ENCODE measurements around the gene COLQ.

The COLQ gene

GRCh38 chr3:15520804-15521572 is 518 bp downstream of the COLQ start:
- FAIRE-seq (no peak), DNase-seq (ENCODE audit: low spot score) (no peak)

- DNase-seq (ENCODE audit: low spot score) (no peak), FAIRE-seq (no peak)
Measured at GRCh38 chr3:15520185-15520584, 1.3 kb downstream of the COLQ start.

- DNase-seq (ENCODE audit: low spot score) (no peak), FAIRE-seq (no peak)
Measured at GRCh38 chr3:15519096-15519495, 2.4 kb downstream of the COLQ start.

GRCh38 chr3:15514663-15515340 is 6.7 kb downstream of the COLQ start:
- FAIRE-seq (no peak), DNase-seq (ENCODE audit: low spot score) (no peak)

- DNase-seq (ENCODE audit: low spot score) (no peak), FAIRE-seq (no peak)
Measured at GRCh38 chr3:15513810-15514662, 7.5 kb downstream of the COLQ start.

GRCh38 chr3:15513116-15513515 is 8.4 kb downstream of the COLQ start:
- no peak for FAIRE-seq
- no peak for DNase-seq (ENCODE audit: low spot score)

- FAIRE-seq (no peak), DNase-seq (ENCODE audit: low spot score) (no peak)
Measured at GRCh38 chr3:15512166-15512565, 9.3 kb downstream of the COLQ start.

- DNase-seq (ENCODE audit: low spot score), result no peak
- FAIRE-seq, result no peak
Measured at GRCh38 chr3:15511156-15511555, 10.3 kb downstream of the COLQ start.

- FAIRE-seq, result no peak
Measured at GRCh38 chr3:15510493-15510892, 11.0 kb downstream of the COLQ start.

GRCh38 chr3:15506571-15506970 is 14.9 kb downstream of the COLQ start:
- FAIRE-seq (no peak), DNase-seq (ENCODE audit: low spot score) (no peak)

More at GRCh38 chr3:15510493-15510892, 11.0 kb downstream of the COLQ start:
- no peak for DNase-seq (ENCODE audit: low spot score)

GRCh38 chr3:15505479-15506165 is 15.9 kb downstream of the COLQ start:
- no peak for DNase-seq (ENCODE audit: low spot score)
- no peak for FAIRE-seq

GRCh38 chr3:15502616-15503015 is 18.9 kb downstream of the COLQ start:
- DNase-seq (ENCODE audit: low spot score), result no peak
- no peak for FAIRE-seq

GRCh38 chr3:15501126-15501525 is 20.4 kb downstream of the COLQ start:
- DNase-seq (ENCODE audit: low spot score) (no peak), FAIRE-seq (no peak)

GRCh38 chr3:15500107-15500724 is 21.3 kb downstream of the COLQ start:
- no peak for FAIRE-seq
- no peak for DNase-seq (ENCODE audit: low spot score)

GRCh38 chr3:15499536-15499935 is 22.0 kb downstream of the COLQ start:
- no peak for DNase-seq (ENCODE audit: low spot score)
- no peak for FAIRE-seq

- DNase-seq (ENCODE audit: low spot score), result no peak
- FAIRE-seq, result no peak
Measured at GRCh38 chr3:15498431-15499214, 22.9 kb downstream of the COLQ start.

GRCh38 chr3:15497964-15498363 is 23.5 kb downstream of the COLQ start:
- DNase-seq (ENCODE audit: low spot score) (no peak), FAIRE-seq (no peak)

- no peak for FAIRE-seq
- DNase-seq (ENCODE audit: low spot score), result no peak
Measured at GRCh38 chr3:15496341-15496664, 25.2 kb downstream of the COLQ start.

- no peak for DNase-seq (ENCODE audit: low spot score)
- no peak for FAIRE-seq
Measured at GRCh38 chr3:15495461-15496340, 25.8 kb downstream of the COLQ start.

Data from RCC 7860 (cell line).